PC-9 (cell line): ENCODE measurements around the gene PKHD1. TPM values are rescaled to one million over a fixed set of nuclear protein-coding genes. Genes with fewer than 3 reads are reported as not detected.

Experiments
- BruUV-seq: library from RNA; stranded (reverse); fragments of 400-500 nt; replicated peaks from 2 replicates; lab custom pipeline; 2021; lab: Mats Ljungman, UMichigan
- CTCF ChIA-PET: fragments of 300-600 bp; sonication (Branson Sonifier 250); formaldehyde crosslinking; loops from one replicate; lab custom pipeline; 2022; ENCODE audit warnings: antibody characterized with exemption; lab: Charles Lee
- POLR2A ChIA-PET: fragments of 300-600 bp; sonication (Branson Sonifier 250); formaldehyde crosslinking; loops from one replicate; lab custom pipeline; 2022; ENCODE audit warnings: antibody characterized with exemption; ENCODE audit not compliant: unreplicated experiment; lab: Charles Lee
- DNase-seq, 2 experiments: peaks; one replicate each; pipeline versions ENCODE4 v3.0.0 to v3.0.0-alpha.2; 2015 to 2022; ENCODE audit warnings: mixed read lengths in 1 of 2
- H2AFZ ChIP-seq: fragments of 200-600 bp; sonication (generic); 2 replicates; pipeline ENCODE4 v1.8.1; 2017; ENCODE audit warnings: antibody characterized with exemption
- H3F3A ChIP-seq: fragments of 200-600 bp; sonication (generic); 2 replicates; pipeline ENCODE4 v1.8.1; 2017; ENCODE audit warnings: antibody characterized with exemption, mild to moderate bottlenecking, low read depth; ENCODE audit not compliant: insufficient read depth
- H3K27ac ChIP-seq: fragments of 200-600 bp; sonication (generic); 2 replicates; pipeline ENCODE4 v1.6.1; 2016; ENCODE audit warnings: mixed run types
- H3K27me3 ChIP-seq: fragments of 200-600 bp; sonication (generic); 2 replicates; pipeline ENCODE4 v1.6.1; 2016; ENCODE audit warnings: low read depth, mixed run types; ENCODE audit not compliant: insufficient read depth
- H3K36me3 ChIP-seq: fragments of 200-600 bp; sonication (generic); 2 replicates; pipeline ENCODE4 v1.6.1; 2016; ENCODE audit warnings: low read depth, mixed run types
- H3K4me1 ChIP-seq: fragments of 200-600 bp; sonication (generic); replicated peaks from 2 replicates; pipeline ENCODE4 v1.6.1; 2016; ENCODE audit warnings: mixed run types; ENCODE audit not compliant: insufficient read depth
- H3K4me2 ChIP-seq: fragments of 200-600 bp; sonication (generic); 2 replicates; pipeline ENCODE4 v1.6.1; 2017; ENCODE audit warnings: mixed run types
- H3K4me3 ChIP-seq: fragments of 200-600 bp; sonication (generic); 2 replicates; pipeline ENCODE4 v1.6.1; 2016; ENCODE audit warnings: mixed run types
- H3K79me2 ChIP-seq: fragments of 200-600 bp; sonication (generic); 2 replicates; pipeline ENCODE4 v1.6.1; 2017; ENCODE audit warnings: low read depth, mixed run types
- H3K9me2 ChIP-seq: fragments of 200-600 bp; sonication (generic); 2 replicates; pipeline ENCODE4 v1.8.1; 2017; ENCODE audit warnings: mild to moderate bottlenecking; ENCODE audit not compliant: insufficient read depth
- H3K9me3 ChIP-seq: fragments of 200-600 bp; sonication (generic); 2 replicates; pipeline ENCODE4 v1.8.1; 2016; ENCODE audit warnings: low read depth; ENCODE audit not compliant: insufficient read depth
- H4K20me1 ChIP-seq: fragments of 200-600 bp; sonication (generic); 2 replicates; pipeline ENCODE4 v1.8.1; 2017; ENCODE audit not compliant: insufficient read depth
- EZH2 ChIP-seq: fragments of 200-600 bp; sonication (generic); IDR thresholded peaks from 2 replicates; pipeline ENCODE4 v1.8.0; 2017; ENCODE audit warnings: antibody characterized with exemption, low read depth
- intact Hi-C: fragments of 100-400 bp; cut with micrococcal nuclease; formaldehyde crosslinking; loops from one replicate; pipeline ENCODE4 v1.10.0; 2022; ENCODE audit not compliant: unreplicated experiment
- total RNA-seq: library from RNA; stranded (reverse); gene quantifications from 2 replicates; pipeline ENCODE4 v1.2.3, GENCODE V29; 2021
- TF ChIP-seq, protein P1 (sequence below): fragments of 200-600 bp; sonication (generic); conservative IDR thresholded peaks from 2 replicates; pipeline ENCODE4 v1.6.1; 2017; ENCODE audit warnings: mixed run types, antibody characterized with exemption, mild to moderate bottlenecking, moderate library complexity

Gene PKHD1
- total RNA-seq, 1 experiment from 2014 or later: not detected

DNA sequence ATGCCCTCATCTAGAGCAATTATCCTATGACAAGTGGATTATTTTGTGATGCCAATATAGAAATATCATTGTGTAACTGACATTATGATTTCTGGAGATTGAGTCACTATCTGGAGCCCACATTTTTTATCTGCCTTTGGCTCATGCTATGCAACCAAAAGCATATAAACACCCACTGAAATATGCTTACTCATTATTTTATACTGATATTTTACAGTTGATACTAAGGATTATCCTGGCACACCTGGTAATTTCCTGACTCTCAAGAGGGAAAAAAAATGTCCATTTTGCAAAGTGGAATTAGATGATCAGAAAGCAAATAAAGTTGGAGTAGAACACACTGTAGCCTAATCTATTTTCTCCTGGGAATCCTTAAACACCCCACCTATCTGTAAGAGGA is 154.5 kb downstream of the PKHD1 start:
- Histone ChIP-seq H3K79me2 (no peaks in the 10 kb centered on the region), H3K4me1 (no peaks in the 10 kb centered on the region), H3K36me3 (no peaks in the 10 kb centered on the region), H3F3A (no peaks in the 10 kb centered on the region), H2AFZ (no peak overlapping the region), H4K20me1 (no peaks in the 10 kb centered on the region), H3K9me2 (no peaks in the 10 kb centered on the region), H3K27me3 (no peaks in the 10 kb centered on the region; the same call in 1 of the 2 replicates), H3K9me3 (no peaks in the 10 kb centered on the region), H3K4me2 (no peak overlapping the region), H3K4me3 (no peak overlapping the region), H3K27ac (no peak overlapping the region)
- TF ChIP-seq EZH2: no peak
- TF ChIP-seq, protein P1, sequence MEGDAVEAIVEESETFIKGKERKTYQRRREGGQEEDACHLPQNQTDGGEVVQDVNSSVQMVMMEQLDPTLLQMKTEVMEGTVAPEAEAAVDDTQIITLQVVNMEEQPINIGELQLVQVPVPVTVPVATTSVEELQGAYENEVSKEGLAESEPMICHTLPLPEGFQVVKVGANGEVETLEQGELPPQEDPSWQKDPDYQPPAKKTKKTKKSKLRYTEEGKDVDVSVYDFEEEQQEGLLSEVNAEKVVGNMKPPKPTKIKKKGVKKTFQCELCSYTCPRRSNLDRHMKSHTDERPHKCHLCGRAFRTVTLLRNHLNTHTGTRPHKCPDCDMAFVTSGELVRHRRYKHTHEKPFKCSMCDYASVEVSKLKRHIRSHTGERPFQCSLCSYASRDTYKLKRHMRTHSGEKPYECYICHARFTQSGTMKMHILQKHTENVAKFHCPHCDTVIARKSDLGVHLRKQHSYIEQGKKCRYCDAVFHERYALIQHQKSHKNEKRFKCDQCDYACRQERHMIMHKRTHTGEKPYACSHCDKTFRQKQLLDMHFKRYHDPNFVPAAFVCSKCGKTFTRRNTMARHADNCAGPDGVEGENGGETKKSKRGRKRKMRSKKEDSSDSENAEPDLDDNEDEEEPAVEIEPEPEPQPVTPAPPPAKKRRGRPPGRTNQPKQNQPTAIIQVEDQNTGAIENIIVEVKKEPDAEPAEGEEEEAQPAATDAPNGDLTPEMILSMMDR: no peak
- no TSS peak for BruUV-seq
- no peak for DNase-seq
- intact Hi-C loops: no loop called here
- ChIA-PET CTCF (no interaction called here), POLR2A (no interaction called here)

DNA sequence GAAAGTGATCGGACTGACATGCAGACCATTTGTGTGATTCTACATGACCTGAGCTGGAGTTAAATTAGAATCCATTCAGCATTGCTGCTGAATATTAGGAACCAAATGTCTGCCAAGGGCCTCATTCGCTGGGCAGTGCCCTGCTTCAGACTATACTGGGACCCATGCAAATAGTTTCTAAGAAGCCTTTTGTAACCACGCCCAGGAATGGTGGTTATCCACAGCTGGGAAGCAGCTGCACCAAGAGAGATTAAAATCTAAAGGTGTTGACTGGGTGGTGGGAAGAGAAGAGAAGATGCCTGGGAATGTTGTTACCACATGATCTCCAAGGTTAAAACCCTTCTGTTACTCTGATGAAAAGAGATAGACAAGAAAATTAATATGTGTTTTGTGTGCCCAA is 156.8 kb downstream of the PKHD1 start:
- no peak overlapping the region for H3K4me3 ChIP-seq
- H3K9me3 ChIP-seq: no peaks in the 10 kb centered on the region
- intact Hi-C loops: no loop called here
- no peak overlapping the region for H3K4me2 ChIP-seq
- no peaks in the 10 kb centered on the region for H4K20me1 ChIP-seq
- no peak overlapping the region for H2AFZ ChIP-seq
- ChIA-PET POLR2A (no interaction called here), CTCF (no interaction called here)
- H3K36me3 ChIP-seq: no peaks in the 10 kb centered on the region
- no peak for DNase-seq
- H3K9me2 ChIP-seq: no peaks in the 10 kb centered on the region
- TF ChIP-seq EZH2: no peak
- TF ChIP-seq, protein P1: no peak
- no peaks in the 10 kb centered on the region for H3K4me1 ChIP-seq
- H3K27me3 ChIP-seq: no peaks in the 10 kb centered on the region; the same call in 1 of the 2 replicates
- H3K27ac ChIP-seq: no peak overlapping the region
- BruUV-seq: no TSS peak
- no peaks in the 10 kb centered on the region for H3K79me2 ChIP-seq
- no peaks in the 10 kb centered on the region for H3F3A ChIP-seq

DNA sequence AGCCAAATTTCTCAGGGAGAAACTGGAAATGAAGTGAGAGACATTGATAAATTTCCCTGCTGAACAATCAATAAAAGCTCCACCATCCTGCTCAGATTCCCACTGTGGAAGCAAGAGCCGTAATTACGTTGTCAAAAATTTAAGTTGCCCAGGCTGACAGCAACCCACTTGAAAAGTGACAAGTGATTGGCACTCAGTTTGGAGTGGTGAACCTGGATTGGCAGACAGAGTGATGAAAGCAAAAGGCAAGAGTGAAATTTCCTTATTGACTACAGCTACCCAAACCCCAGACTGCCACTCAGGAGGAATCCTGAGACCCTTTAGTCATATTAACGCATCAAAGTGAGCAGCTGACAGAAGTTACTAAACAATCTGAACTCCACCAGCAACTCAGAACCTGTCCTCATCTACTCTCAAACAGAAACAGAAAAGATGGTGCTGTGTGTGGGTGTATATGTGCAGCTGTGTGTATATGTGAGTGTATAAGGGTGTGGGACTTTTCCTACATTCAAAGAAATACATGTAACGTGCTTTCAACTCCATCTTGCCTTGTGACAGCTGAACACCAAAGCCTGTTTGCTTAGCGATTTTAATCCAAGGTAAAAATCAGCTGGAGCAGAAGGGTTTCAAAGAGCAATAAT is 157.4 kb downstream of the PKHD1 start:
- H3K27ac ChIP-seq: no peak overlapping the region
- CTCF ChIA-PET: no interaction called here
- intact Hi-C loops: no loop called here
- H4K20me1 ChIP-seq: no peaks in the 10 kb centered on the region
- H3K4me1 ChIP-seq: no peaks in the 10 kb centered on the region
- no peaks in the 10 kb centered on the region; the same call in 1 of the 2 replicates for H3K27me3 ChIP-seq
- H3K36me3 ChIP-seq: no peaks in the 10 kb centered on the region
- no peak overlapping the region for H2AFZ ChIP-seq
- H3K4me3 ChIP-seq: no peak overlapping the region
- no peak for DNase-seq
- POLR2A ChIA-PET: no interaction called here
- no peaks in the 10 kb centered on the region for H3K9me2 ChIP-seq
- no peaks in the 10 kb centered on the region for H3K79me2 ChIP-seq
- H3K9me3 ChIP-seq: no peaks in the 10 kb centered on the region
- TF ChIP-seq EZH2: no peak
- TF ChIP-seq, protein P1: no peak
- H3F3A ChIP-seq: no peaks in the 10 kb centered on the region
- no peak overlapping the region for H3K4me2 ChIP-seq
- BruUV-seq: no TSS peak
